Activated CD4-positive, CD25-positive, alpha-beta regulatory T cell treated with anti-CD3 and anti-CD28 coated beads, Interleukin-2, amount 50 U/mL, for 16 hours (primary cell): ENCODE data around the gene NOC2L.

Source experiments
- DNase-seq: peaks from one replicate; pipeline ENCODE4 v3.0.0-alpha.2; 2020; ENCODE audit warnings: low read depth, low spot score

Gene NOC2L

DNA sequence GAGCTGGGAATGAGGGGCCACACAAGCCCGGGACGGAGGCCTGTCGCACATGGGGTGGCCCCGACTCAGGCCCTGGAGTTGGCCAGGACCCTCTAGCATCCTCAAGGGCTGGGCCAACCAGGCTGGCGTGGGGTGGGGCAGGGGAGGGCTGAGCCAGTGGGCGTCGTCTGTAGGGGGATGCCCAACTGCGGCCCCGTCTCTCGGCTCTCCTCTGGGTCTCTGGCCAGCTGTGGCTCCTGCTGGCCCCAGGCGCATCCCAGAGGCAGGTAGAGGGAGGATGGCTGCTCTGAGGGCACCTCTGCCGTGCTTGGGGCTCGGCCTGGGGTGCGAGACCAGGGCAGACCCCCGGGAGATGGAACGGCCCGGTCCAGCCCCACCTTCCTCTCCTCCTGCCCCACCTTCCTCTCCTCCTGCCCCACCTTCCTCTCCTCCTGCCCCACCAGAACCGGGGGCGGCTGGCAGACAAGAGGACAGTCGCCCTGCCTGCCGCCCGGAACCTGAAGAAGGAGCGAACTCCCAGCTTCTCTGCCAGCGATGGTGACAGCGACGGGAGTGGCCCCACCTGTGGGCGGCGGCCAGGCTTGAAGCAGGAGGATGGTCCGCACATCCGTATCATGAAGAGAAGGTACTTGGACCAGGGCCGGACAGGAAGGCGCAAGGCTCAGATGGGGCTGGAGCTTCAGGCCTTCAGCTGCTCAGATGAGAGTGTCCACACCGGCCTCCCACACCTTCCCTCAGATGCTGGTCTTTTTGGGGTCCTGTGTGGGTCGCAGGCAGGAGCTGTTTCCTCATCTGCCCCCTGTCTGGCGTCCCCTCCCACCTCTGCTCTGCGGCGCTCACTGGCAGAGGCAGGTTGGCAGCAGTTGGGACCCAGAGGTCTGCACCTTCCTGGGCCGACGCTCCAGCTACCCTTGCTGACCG lies 29.1 kb downstream of the NOC2L start:
- DNase-seq: no peak

DNA sequence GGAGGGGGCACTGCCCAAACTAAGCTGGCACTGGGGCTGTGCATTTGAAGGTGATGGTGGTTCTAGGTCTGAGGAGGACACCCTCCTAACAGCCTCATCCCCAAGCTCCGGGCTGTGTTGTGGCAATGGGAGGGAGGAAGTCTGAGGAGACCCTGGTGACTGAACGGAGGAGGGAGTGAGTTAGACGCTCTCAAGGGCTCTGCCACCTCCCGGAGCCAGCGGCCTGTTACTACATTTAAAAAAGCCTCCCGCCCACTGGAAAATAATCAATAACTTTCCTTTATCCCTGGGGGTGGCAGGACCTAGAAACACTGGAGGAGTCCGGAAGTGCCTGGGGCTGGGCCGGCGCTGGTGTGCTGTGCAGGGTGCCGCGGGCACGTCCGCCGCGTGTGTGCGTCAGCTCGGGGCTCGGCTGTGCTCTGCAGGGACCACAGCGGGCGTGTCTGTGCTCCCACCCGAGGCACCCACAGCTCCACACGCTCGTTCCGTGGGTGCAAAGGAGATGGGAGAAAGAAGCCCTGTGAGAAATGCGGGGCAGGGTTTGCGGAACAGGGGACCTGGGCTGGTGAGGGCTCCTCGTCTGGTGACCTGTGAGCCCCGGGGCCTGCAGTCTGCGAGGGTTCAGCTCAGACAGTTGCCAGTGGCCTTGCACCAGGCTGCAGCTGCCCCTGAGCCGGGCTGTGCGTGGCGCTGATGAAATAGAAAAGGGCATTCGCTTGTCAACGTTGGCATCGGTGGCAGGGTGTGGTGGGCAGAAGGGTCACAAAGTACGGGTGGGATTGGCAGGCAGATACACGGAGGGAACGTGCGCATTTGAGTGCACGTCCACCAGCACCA lies 30.0 kb downstream of the NOC2L start:
- DNase-seq: no peak

GRCh38 chr1:927748-928147 lies 31.3 kb downstream of the NOC2L start:
- no peak for DNase-seq

DNA sequence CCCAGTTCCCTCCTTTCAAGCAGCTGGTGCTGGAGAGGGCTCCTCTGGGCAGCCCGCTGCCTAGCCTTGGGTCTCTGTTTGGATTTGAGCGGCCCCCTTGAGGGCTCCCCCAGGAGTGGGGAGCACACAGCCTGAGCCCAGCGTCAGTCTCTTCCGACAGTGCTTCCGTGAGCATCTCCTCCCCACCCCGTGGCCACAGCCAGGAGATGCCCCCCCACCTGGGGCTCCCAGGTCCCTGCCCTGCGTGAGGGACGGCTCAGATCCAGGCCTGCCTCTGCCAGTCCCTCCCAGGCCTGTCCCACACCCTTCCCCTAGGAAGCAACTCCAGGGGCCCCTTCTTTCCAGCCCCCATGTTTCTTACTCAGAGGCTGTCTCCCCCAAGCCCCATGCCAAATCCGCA lies 31.8 kb downstream of the NOC2L start:
- no peak for DNase-seq

- DNase-seq: no peak
These were observed 33.3 kb downstream of the NOC2L start for GRCh38 chr1:925561-926421.

GRCh38 chr1:924656-925560 lies 34.1 kb downstream of the NOC2L start:
- no peak for DNase-seq

DNA sequence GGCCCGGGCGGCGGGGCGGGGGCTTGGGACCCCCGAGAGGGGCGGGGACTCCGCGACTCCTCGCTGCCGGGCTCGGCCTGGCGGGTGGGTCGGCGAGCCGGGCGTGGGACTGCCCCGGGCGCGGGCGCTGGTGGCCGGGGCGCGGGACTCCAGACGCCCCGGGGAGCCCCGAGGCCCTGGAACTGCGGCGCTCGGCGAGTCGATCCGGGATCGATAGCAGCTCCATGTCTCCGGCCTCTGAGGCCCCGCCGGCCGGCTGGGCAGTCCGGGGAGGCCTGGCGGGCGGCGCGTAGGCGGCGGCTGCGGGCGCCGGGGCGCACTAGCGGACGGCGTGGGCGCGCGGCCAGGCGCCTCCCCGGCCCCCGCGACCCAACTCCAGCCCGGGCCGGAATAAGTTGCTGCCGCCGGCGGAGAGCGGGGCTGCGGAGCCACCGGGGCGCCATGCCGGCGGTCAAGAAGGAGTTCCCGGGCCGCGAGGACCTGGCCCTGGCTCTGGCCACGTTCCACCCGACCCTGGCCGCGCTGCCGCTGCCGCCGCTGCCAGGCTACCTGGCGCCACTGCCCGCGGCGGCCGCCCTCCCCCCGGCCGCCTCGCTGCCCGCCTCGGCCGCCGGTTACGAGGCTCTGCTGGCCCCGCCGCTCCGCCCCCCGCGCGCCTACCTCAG lies 34.9 kb downstream of the NOC2L start:
- no peak for DNase-seq

GRCh38 chr1:923131-923990 lies 35.7 kb downstream of the NOC2L start, which contains the start of gene SAMD11:
Gene SAMD11 (plus strand): TSS chr1:923923. CDS start chr1:924432, 509 bp downstream.
- DNase-seq: no peak

DNA sequence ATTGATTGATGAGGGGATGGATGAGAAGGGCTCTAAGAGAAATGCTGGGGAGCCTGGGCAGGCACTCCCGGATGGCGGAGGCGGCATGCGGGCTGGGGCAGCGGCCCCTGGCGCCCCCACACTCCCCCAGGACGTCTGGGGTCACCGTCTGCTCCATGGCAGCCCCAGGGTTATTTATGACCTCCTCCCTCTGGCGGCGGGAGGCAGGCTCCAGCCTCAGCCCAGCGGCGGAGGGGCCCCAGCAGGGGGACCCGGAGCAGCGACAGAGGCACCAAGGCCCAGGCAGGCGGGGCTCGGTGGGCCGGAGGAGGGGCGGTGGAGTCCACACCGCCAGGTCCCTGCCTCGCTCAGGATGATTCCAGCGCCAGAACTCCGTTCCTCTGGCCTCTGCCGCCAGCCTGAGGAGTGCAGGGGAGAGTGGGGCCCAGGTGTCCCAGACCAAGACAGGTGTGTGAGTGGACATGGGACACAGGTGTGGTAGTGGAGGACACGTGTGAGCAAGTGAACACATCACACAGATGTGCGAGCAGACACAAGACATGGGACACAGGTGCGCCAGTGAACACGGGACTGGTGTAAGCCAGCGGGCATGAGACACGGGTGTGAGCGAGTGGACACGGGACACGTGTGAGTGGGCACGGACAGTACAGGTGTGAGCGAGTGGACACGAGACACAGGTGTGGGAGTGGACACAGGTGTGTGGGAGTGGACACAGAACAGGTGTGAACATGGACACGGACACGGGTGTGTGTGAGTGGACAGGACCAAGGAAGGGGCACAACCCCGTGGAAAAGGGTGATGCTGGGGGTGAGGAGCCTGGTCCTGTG lies 37.8 kb downstream of the NOC2L start:
- DNase-seq: no peak

GRCh38 chr1:920521-920920 lies 38.5 kb downstream of the NOC2L start:
- no peak for DNase-seq

- no peak for DNase-seq
These were observed 39.0 kb downstream of the NOC2L start for GRCh38 chr1:920010-920409.

- no peak for DNase-seq
These were observed 39.7 kb downstream of the NOC2L start for GRCh38 chr1:919271-919872.

DNA sequence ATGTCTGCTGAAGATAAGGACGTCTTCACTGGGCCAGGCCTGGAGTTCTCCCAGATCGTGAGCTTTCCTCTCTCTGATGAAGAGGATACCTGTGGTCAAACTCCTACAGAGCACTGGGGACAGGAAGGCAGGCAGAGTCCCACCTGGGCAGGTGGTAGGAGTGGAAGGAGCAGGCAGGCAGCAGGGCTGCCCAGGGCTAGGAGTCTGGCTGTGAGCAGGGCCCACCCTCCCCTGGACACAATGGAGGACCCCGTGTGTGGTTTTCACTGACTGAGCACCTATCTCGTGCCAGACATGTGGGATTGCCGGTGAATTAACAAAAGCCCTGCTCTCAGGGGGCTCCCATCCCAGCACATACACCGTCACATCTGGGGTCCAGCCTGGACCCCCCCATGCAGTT lies 40.2 kb downstream of the NOC2L start:
- DNase-seq: no peak

- DNase-seq: no peak
These were observed 40.7 kb downstream of the NOC2L start for GRCh38 chr1:918353-918752.

GRCh38 chr1:917466-918091 lies 41.5 kb downstream of the NOC2L start:
- no peak for DNase-seq

DNA sequence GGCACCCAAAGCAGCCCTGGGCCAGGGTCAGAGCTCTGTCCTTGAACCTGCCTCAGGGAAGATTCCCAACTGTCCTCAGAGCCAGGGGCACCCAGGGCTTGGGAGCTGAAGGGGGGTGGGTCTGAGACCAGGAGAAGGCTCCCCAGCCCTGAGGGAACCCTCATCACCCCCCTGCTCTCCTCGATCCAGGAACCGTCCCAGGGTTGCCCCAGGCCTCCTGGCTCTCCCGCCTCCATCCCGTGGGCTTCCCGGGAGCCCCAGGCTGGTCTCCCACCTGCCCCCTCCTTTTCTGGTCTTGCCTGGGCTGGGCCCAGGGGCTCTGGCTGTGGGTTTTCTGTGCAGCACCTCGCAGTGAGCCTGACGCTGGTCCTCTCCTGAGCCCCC lies 42.0 kb downstream of the NOC2L start:
- no peak for DNase-seq
